GM19438 (cell line): Measurements from ENCODE around the gene MATN4.

Source experiments
- ATAC-seq: cut with Tn5 transposase; IDR thresholded peaks from one replicate; pipeline ENCODE4 v1.9.1; 2021; ENCODE audit warnings: low read depth; ENCODE audit not compliant: unreplicated experiment

MATN4 gene

GRCh38 chr20:45293041-45294002 is 14.8 kb downstream of the MATN4 start:
- peak; percentile 75 for ATAC-seq

- no peak for ATAC-seq
Measured at GRCh38 chr20:45292343-45292742, 15.8 kb downstream of the MATN4 start.

- ATAC-seq = no peak
Measured at GRCh38 chr20:45291526-45291925, 16.6 kb downstream of the MATN4 start.

- no peak for ATAC-seq
Measured at GRCh38 chr20:45290677-45291355, 17.3 kb downstream of the MATN4 start.

DNA sequence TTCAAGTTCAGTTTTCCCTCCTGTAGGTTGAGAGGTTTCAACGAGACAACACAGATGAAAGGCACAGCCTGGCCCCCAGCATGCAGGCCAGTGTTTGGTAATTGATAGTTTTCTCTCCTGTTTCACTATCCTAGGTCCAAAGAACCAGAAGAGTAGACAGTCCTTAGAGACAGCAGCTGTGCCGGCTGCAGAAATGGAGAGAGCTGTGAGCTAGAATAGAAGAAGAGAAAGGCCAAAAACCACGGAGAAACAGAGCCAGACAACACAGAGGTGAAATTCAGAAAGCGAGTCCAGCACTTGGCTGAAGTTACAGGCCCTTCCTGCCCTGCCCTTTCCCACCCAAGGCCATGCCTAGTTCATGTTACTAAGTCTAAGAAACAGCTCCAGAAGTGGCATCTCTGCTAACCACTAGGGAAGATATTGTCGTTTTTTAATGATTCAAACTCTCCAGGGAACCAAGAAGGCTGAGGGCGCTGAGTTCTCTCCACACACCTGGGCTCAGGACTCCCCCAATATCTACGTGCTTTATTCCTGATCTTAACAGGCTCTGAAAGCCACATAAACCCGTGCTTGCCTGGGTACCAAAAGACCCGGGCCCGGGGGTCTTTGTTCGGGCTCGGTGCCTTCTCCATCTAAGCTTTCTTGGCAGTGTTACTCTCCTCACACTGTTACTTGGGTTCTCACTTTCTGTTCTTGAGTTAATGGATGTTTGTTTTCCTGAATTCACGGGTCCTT is 18.0 kb downstream of the MATN4 start:
- ATAC-seq = no peak

GRCh38 chr20:45288860-45289259 is 19.2 kb downstream of the MATN4 start:
- ATAC-seq = no peak

DNA sequence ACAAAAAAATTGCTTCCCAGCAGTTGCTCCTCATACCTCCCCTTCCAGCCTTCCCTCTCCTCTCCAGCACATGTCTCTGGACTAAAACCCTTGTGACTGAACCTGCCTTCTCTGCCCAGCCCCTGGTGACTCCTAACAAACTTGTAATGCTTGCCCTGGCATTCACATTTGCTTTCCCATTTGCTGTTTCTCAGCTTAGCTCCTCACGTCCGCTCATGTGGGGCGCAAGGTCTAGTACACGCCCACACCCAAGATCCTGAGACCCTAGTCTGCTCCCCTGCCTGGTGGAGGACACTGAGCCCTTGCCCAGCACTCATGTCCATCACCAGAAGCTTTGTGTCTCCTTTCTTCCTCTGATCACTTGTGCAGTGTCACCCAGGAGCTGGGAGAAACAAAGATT is 19.7 kb downstream of the MATN4 start:
- ATAC-seq = no peak

- no peak for ATAC-seq
Measured at GRCh38 chr20:45283551-45284057, 24.5 kb downstream of the MATN4 start.

DNA sequence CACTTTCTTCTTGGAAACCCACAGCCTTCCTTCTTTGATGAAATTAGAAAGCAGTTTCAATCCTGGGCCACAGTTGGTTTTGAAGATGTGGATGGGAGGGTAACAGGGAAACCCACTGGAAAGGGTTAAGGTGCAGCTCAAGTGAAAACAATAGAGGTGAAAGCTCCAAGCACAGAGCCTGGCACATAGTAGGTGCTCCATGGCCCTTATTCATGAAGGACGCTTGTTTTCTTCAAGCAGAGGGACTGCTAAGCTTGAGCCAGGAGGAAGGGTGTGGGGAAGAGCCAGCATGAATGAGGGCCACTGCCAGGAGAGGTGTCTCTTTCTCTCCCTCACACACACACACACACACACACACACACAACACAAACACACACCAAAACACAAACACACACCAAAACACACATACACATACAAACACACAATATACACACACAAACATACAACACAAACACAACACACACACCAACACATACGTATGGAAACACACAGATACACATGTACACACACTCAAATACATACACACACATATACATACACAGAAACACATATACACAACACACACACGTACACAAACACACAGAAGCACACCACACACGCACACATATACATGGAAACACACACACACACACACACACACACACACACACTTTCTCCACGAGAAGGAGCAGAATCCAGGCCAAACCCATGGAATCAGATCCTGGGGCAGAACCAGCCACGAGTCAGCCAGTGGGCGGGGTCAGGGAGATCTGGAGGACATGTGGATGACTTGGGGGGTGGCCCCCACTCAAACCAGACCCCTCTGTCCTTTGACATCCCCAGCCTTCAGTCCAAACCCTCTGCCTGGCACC is 25.2 kb downstream of the MATN4 start:
- ATAC-seq = no peak

DNA sequence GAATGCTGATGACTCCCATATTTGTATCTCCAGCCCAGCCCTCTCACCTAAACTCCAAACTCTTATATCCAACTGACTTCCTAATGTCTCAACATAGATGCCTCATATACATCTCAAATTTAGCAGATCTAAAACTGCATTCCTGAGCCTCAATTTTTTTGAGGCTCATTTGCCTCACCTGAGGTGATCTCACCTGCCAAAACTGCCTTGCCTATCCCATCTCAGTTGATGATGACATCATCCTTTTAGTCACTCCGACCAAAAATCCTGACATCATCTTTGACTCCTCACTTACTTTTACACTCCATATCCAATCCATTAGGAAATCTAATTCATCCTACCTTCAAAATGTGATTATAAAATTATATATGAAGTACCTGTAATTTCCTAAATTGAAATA is 28.1 kb downstream of the MATN4 start:
- no peak for ATAC-seq

GRCh38 chr20:45275338-45275737 is 32.8 kb downstream of the MATN4 start:
- ATAC-seq = no peak

GRCh38 chr20:45269754-45270270 is 38.3 kb downstream of the MATN4 start:
- ATAC-seq = no peak

GRCh38 chr20:45269056-45269455 is 39.0 kb downstream of the MATN4 start:
- no peak for ATAC-seq

GRCh38 chr20:45268531-45268930 is 39.6 kb downstream of the MATN4 start:
- ATAC-seq = no peak

- no peak for ATAC-seq
Measured at GRCh38 chr20:45266977-45267376, 41.1 kb downstream of the MATN4 start.

DNA sequence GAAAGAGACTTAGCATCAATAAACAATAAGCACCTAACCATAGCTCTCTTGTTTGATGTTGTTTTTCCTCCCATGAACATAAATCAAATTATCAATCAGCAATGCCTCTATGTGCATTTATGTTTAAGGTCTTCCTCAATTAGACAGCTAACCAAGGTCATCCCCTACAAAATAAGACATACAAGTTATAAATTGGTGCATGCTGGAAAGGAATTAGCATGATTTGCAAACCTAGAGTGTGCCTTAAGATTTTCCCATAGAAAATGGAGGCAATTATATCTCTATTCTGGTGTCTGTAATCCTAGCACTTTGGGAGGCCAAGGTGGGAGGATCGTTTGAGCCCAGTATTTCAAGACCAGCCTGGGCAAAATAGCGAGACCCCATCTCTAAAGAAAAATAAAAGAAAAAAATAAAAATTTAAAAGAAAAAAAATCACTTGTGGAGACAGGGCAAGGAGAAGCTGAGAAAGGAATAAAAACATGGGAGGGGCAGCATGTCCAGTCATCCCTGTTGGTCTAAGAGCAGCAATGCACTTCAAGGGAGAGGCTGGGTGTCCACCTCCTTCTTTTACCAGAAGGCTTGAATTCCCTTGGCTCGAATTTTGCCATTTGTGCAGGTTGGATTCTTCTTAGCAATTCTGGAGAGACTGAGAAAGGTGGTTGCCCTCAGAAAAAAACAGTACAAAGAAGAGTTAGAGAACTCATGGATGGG is 44.4 kb downstream of the MATN4 start:
- ATAC-seq = no peak

DNA sequence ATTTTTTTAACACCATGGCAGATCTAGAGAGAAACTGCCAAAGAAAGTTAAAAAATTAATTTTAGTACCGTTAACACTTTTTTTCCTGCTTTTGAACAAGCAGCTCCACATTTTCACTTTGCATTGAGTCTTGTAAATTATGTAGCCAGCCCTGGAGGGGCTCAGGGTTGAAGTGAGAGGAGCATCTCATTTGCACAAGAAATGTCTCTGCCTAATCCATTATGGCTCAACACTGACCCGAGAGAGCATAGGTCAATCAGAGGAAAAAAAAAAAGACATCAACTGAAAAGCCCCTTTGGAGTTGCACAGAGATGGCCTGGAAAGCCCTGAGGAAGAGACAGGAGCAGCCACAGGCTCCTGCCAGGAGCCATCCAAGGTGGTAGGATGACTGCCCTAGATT is 49.4 kb downstream of the MATN4 start:
- no peak for ATAC-seq

GRCh38 chr20:45258259-45258658 is 49.8 kb downstream of the MATN4 start:
- ATAC-seq = no peak

- no peak for ATAC-seq
Measured at GRCh38 chr20:45257711-45258110, 50.4 kb downstream of the MATN4 start.
